GM20000 (cell line): Measurements from ENCODE around the gene FGGY.

Experiments used
- DNase-seq: peaks from one replicate; pipeline ENCODE4 v3.0.0; 2012; ENCODE audit warnings: low spot score
- CTCF ChIP-seq: IDR thresholded peaks from 2 replicates; pipeline ENCODE4 v1.5.1; 2012; ENCODE audit warnings: mild to moderate bottlenecking, control low read depth; ENCODE audit errors: extremely low read depth, missing control alignments

Gene FGGY

GRCh38 chr1:59354709-59355337 lies 57.9 kb downstream of the FGGY start:
- DNase-seq = peak; percentile 68
- TF ChIP-seq CTCF = no peak

- no peak for TF ChIP-seq CTCF
- peak; percentile 24 for DNase-seq
Measured at GRCh38 chr1:59355361-59355760, 58.5 kb downstream of the FGGY start.

GRCh38 chr1:59356627-59357026 lies 59.7 kb downstream of the FGGY start:
- TF ChIP-seq CTCF = no peak
- DNase-seq = no peak

- TF ChIP-seq CTCF = no peak
- DNase-seq = no peak
Measured at GRCh38 chr1:59357645-59358320, 60.9 kb downstream of the FGGY start.

GRCh38 chr1:59359325-59359724 lies 62.4 kb downstream of the FGGY start:
- no peak for DNase-seq
- TF ChIP-seq CTCF = no peak

DNA sequence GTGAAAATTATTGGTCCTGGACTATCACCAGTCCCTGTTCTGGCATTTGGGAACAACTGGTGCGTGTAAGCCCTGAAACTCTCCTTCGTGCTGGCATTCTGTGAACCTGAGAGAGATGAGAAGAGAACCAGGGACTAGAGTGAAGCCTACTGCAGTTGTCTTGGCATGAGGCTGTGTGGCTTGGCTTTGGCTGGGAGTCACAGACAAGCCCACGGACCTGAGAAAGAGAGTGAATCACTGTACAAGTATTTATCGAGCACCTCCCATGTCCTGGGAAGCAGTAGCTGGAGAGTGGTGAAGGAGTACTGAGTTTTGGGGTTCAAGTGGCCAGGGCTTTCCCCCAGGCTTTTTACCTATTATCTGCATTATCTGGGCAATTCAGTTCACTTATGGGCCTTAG lies 63.3 kb downstream of the FGGY start:
- TF ChIP-seq CTCF = no peak
- no peak for DNase-seq

- DNase-seq = no peak
- TF ChIP-seq CTCF = no peak
Measured at GRCh38 chr1:59360729-59361128, 63.8 kb downstream of the FGGY start.
